Activated CD8-positive, alpha-beta memory T cell treated with anti-CD3 and anti-CD28 coated beads, Interleukin-2, amount 50 U/mL, for 24 hours (primary cell): ENCODE results near the gene MAP3K6.
A peak's percentile ranks its signal among the peaks of the same experiment; 100 is the strongest.
"Not testable (repeated sequence)": the region's sequence is repeated elsewhere in the genome, so short reads cannot be mapped to it uniquely, and the experiment has no call there.

Experiments
- DNase-seq: peaks from one replicate; pipeline ENCODE4 v3.0.0-alpha.2; 2020; ENCODE audit errors: extremely low read depth

MAP3K6 gene

DNA sequence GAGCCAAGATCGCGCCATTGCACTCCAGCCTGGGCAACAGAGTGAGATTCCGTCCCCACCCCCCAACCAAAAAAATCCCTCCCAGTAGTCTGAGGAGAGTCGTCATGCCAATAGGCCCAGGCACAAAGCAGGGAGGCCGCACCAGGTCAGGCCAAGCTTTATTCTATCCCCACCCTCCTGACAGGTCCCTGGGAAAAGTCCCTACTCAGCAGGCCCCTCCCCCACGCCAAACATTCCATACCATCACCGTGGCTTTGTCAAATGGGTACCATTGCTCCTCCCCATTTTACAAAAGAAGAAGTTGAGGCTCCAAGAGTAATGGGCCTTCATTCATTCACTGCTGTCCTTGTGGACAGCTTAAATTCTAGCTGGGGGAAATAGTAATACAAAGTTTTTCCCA lies 31.0 kb upstream of the MAP3K6 start:
- no peak for DNase-seq

DNA sequence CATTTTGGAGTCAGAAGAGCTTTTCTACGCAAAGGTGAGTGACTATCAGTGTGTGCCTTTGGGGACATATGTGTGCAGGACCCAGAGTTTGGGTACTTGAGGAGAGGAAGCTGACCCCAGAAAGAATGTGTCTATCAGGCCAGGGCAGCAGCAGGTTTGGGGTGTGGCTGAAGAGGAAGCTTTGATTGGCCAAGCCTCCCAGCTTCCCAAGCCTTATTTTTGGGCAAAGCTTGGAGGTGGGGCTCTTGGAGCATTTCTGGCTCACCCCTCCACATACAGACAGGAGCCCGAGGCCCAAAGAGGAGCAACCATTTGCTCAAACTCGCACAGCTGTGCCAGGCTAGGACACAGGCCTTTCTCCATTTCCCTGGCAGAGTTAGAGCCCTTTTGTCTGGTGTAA lies 30.3 kb upstream of the MAP3K6 start:
- DNase-seq, result no peak

DNA sequence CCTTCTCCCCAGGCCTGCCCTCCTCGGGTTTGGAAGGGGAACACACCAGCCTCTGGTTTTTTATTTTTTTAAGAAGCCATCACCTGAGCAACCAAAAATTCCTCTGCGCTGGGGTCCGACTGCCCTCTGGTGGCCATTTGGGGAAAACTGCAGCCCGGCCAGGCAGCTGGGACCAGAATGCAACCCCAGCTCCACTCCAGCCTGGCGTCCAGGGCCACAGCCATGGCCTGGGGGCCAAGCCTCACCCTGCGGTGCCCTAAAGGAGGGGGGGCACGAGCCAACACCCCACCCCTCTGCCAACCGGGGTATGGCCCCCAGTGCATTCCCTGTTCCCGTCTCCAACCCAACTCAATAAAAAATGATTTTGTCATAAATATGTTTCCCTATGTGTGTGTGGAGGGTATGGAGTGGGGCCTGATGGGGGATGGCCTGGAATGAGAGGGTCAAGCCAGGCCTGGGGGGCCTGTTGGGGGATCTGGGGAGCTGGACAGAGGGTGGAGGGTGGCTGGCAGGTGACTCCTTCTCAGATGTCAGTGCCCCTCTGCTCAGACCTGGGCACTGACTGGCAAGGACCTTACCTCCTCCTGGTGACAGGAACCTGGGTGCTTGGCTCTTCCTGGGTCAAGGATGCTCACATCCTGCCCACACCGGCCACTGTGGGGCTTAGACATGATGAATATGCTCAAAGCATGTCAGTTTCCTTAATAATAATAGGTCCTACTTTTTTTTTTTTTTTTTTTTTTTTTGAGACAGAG lies 28.9 kb upstream of the MAP3K6 start:
- DNase-seq, result peak; percentile 39

GRCh38 chr1:27394925-27395324 lies 28.2 kb upstream of the MAP3K6 start:
- DNase-seq, result no peak

DNA sequence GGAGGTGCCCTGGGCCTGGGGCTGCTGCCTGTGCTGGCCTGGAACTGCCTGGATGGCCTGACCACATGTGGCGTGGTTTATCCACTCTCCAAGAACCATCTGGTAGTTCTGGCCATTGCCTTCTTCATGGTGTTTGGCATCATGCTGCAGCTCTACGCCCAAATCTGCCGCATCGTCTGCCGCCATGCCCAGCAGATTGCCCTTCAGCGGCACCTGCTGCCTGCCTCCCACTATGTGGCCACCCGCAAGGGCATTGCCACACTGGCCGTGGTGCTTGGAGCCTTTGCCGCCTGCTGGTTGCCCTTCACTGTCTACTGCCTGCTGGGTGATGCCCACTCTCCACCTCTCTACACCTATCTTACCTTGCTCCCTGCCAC lies 27.5 kb upstream of the MAP3K6 start:
- no peak for DNase-seq

DNA sequence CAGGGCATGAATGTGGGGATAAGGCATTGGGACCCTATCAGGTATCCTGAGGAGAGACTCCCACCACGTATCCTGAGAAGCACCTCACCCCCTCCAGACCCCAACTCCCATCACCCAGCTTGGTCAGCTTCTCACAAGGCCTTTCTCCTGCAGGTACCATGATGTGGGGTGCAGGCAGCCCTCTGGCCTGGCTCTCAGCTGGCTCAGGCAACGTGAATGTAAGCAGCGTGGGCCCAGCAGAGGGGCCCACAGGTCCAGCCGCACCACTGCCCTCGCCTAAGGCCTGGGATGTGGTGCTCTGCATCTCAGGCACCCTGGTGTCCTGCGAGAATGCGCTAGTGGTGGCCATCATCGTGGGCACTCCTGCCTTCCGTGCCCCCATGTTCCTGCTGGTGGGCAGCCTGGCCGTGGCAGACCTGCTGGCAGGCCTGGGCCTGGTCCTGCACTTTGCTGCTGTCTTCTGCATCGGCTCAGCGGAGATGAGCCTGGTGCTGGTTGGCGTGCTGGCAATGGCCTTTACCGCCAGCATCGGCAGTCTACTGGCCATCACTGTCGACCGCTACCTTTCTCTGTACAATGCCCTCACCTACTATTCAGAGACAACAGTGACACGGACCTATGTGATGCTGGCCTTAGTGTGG lies 27.0 kb upstream of the MAP3K6 start:
- DNase-seq, result no peak

DNA sequence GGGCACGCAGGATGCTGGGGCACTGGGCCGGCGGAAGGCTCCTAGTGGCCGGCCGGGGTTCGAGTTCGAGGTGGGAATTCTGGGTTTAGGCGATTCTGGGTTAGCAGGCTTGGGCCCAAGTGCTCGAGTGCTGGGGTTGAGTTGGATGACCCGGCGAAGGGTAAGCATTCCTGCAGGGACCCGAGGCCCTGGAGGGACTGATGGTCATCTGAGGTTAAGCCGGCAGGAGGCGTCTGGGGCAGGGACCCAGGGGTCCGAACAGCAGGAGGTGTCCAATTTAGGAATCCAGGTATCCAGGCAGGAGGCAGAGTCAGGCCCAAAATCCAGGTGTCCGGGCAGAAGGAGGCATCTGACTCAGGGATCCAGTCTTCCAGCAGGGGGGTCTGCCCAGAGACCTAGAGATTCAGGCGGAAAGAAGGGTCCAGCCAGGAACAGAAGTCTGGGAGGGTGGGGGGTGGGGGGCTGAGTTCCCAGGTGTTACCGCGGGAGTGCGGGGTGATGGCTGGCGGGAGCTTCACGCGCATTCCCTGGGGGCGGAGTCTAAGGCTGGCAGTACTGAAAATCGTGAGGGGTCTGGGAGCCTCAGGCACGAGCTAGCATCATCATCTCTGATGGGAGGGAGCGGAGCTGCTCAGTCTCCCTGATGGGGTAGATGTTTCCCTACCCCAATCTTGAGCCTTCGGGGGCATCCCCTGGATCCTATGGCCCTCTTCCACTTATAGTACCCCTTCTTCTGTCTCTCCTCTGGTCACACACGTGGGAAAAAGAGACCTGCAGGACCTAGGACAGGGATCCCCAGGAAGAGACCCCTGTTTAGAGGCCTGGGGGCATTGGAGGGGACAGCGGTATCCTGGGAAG lies 26.2 kb upstream of the MAP3K6 start:
- no peak for DNase-seq

GRCh38 chr1:27392096-27392777 lies 25.5 kb upstream of the MAP3K6 start, which contains the start of gene GPR3:
TSS of gene GPR3 (plus strand) at chr1:27392622. CDS start at chr1:27393799, 1,177 bp downstream.
- peak; percentile 78 for DNase-seq

DNA sequence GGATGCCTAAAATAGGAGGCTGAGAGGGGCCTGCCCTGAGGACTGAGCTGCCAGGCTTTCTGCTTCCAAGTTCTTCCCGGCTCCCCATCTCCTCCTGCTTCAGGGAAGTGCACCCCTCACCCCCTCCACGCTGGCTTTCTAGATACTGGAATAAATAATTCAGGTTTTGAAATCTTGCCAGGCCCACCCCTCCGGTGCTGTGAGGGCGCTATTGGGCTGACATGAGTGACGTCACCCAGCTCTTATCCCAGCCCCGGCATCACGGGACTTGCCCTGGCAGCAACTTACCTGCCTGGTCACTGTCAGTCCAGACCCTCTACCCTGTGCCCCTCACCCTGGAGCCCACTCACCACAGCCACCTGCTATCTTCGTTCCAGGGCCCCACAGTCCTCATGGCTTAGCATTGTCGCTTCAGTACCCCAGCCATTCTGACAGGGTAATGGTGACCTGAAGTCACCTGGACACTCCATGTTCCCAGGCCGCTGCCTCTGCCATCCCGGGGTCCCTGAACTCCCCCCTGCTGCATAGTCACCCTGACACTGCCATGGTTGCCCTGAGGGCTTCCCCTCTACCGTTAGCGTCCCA lies 24.8 kb upstream of the MAP3K6 start:
- no peak for DNase-seq

DNA sequence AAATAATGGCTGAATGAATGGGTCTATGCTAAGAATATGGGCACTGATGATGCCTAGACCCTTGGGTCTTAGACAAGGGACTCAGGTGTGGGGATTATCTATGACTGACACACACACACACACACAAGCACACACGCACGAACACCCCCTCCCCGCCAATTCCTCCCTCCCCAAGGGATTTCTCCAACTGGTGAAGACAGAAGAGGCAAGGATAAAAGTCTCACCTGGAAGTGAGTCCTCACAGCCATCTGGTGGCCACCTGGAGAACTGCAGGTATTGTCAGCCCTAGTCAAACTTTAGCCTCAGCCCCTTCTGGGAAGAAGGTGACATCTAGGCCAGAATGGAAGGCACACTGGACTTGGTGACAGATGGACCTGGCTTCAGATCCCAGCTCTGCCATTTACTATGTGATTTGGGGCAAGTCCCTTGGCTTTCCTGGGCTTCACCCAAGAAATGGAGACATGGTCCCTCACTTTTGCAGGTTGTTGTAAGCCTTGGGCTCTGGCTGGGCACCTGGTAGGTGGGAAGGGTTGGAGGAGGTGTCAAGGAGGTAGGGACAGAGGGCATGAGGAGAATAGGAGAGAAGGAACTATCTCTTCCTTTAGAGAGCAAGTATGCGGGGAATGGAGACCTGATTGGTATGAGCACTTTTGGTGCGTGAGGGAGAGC lies 21.7 kb upstream of the MAP3K6 start:
- peak; percentile 51 for DNase-seq

DNA sequence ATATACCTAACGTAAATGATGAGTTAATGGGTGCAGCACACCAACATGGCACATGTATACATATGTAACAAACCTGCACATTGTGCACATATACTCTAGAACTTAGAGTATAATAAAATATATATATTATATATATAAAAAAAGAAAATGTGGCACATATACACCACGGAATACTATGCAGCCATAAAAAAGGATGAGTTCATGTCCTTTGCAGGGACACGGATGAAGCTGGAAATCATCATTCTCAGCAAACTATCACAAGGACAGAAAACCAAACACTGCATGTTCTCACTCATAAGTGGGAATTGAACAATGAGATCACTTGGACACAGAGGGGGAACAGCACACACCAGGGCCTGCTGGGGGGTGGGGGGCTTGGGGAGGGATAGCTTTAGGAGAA lies 18.0 kb upstream of the MAP3K6 start:
- not testable (repeated sequence) for DNase-seq

DNA sequence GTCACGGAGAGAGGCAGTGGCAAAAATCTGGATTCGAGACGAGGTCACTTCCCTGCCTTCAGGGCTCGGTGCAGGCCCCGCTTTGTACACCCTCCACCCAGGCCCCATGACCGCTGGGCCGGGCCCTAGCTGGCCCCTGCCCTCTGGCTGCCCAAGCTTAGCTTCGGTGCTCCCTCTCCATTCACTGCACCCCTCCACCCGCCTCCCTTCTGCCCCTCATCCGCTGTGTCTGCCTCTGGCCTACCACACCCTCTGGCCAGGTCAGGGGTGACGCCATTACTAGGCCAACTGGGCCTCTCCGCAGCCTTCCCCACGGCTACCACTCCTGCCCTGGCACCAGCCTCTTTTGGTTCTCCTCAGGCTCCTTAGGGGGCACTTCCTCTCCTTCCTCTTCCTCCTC lies 16.9 kb upstream of the MAP3K6 start:
- DNase-seq, result no peak

DNA sequence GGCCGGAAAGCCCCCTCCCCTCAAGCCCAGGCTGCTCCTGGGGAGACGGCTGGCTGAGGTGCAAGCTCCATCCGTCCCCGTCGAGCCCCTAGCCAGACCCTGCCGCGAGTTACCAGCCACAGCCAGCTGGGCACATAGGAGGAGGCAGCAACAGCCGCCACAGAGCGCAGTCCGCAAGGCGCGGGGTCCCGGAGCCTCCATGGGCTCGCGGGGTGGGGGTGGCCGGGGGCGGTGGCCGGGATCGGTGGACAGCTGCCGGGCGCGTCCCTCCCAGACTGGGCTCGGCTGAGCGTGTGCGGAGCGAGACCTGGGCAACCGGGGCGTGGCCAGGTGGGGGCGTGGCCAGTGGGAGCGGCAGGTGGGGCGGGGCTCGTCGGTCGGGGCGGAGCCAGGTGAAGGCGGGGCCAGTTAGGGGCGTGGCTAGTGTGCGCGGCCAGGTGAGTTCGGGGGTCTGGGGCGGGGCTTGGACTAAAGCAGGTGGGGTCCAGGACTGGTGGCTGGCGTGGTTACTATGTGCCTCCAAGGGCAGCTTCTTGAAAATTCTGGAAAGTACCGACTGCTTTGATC lies 16.4 kb upstream of the MAP3K6 start, which contains the start of gene CD164L2:
Gene CD164L2, minus strand, starts transcription at position 295 of the 567 bp plus-strand sequence. Its CDS starts 94 bp downstream, at position 201.
- DNase-seq, result no peak

- DNase-seq, result no peak
Measured at GRCh38 chr1:27381969-27382762, 15.4 kb upstream of the MAP3K6 start.

GRCh38 chr1:27380766-27381733 lies 14.3 kb upstream of the MAP3K6 start:
- no peak for DNase-seq

DNA sequence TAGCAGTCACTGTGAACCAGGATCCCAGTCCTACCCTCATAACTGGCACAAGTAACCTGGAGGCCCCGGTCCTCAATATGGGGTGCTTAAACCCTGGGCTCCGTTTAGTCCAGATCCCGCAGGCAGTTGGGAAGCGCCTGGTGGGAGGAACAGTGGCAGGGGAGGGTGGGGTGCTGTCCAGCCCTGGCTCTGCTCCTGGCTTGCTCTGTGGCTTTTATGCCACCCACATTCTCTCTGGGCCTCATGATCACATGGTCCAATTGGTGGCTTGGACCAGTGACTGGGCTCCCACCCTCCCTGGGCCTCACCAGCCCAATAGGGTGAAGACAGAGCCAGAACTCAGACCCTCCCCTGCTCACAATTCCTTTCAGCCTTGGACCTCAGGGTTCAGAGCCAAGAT lies 13.5 kb upstream of the MAP3K6 start:
- no peak for DNase-seq

DNA sequence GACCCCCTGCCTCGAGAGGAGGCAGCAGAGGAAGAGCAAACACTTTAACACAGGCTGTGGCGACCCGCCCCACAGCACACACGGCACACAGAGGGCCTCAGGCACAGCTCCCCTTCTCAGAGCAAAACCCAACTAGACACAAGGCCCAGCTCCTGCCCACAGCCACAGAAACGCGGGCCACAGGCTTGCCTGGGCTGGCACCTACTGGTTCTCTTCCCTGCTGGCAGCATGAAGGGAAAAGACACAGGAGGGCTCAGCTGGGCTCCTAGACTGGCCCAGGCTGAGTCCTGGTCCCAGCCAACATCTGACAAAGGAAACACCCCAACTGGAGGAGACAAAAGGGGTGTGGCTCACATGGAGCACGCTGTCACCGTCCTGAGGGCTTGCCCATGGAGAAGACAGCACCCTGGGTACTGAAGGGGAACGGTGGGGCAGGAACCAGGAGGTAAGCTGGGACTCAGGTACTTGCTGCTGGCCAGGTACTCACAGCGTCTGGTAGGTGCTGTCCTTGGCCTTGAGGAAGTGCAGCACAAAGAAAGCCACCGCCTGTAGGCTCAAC lies 12.9 kb upstream of the MAP3K6 start:
- DNase-seq, result no peak
